Measurements from ENCODE around the gene STXBP5L. TPM values are rescaled to one million over a fixed set of nuclear protein-coding genes. Genes with fewer than 3 reads are reported as not detected.

Gene STXBP5L
- polyA plus RNA-seq, 1 donor from 2014 or later: 7.6 TPM

DNA sequence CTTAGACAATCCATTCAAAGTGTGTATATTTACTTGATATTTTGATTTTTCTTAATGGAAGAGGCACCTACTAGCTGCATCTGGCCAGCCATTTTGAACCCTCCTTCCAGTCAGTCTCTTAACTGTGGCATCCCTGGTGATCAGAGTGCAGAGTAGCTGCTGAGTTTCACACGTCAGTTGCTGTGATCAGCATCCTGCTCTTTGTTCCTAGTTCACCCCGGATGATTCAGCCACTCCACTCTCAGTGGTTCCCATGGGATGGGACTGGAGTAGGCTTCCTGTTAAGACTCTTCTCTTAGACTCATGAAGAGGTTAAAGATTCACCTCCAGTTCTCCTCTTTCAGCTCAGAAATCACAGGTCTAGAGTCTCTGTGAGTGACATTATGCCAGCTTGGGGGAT lies 75.8 kb downstream of the STXBP5L start:
- Histone ChIP-seq H3F3A (ENCODE audit: insufficient read depth, low read length, poor library complexity, severe bottlenecking) (no peaks in the 10 kb centered on the region), H3K79me2 (replicated peaks; ENCODE audit: insufficient read depth, low read length) (no peaks in the 10 kb centered on the region), H3K4me3 (ENCODE audit: low read length) (no peak overlapping the region), H3K9ac (ENCODE audit: low read length) (no peak overlapping the region), H3K27me3 (ENCODE audit: insufficient read depth, low read depth, low read length) (no peaks in the 10 kb centered on the region), H4K20me1 (ENCODE audit: insufficient read depth) (no peaks in the 10 kb centered on the region), H3K4me2 (ENCODE audit: low read length) (no peak overlapping the region), H3K27ac (ENCODE audit: low read length) (no peak overlapping the region), H2AFZ (ENCODE audit: low read depth, low read length) (no peak overlapping the region), H3K9me3 (ENCODE audit: low read length) (no peaks in the 10 kb centered on the region), H3K36me3 (ENCODE audit: insufficient read depth, low read length) (no peaks in the 10 kb centered on the region), H3K9me2 (ENCODE audit: insufficient read depth, low read length) (no peaks in the 10 kb centered on the region)
- TF ChIP-seq EZH2 (IDR thresholded peaks at IDR 0.05; ENCODE audit: borderline replicate concordance, insufficient read depth, low read length, poor library complexity, severe bottlenecking) (no peak), SMC3 (conservative IDR thresholded peaks at IDR 0.05; ENCODE audit: poor library complexity) (no peak)

DNA sequence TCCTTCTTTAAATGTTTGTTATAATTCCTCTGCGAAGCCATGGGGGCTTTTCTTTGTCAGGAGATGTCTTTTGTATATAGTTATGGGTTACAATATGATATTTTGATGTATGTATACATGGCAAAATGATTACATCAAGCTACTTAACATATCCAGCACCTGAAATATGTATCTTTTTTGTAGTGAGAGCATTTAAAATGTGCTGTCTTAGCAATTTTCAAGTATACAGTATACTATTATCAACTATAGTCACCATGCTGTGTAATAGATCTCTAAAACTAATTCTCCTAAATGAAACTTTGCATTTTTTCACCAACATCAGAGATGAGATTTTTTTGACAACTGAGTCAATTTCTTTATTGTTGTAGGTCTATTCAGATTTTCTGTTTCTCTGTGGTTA lies 77.2 kb downstream of the STXBP5L start:
- no peak overlapping the region for H3K4me2 ChIP-seq (ENCODE audit: low read length)
- no peak overlapping the region for H3K4me3 ChIP-seq (ENCODE audit: low read length)
- H3K27me3 ChIP-seq (ENCODE audit: insufficient read depth, low read depth, low read length): no peaks in the 10 kb centered on the region
- no peaks in the 10 kb centered on the region for H3F3A ChIP-seq (ENCODE audit: insufficient read depth, low read length, poor library complexity, severe bottlenecking)
- no peaks in the 10 kb centered on the region for H3K79me2 ChIP-seq (replicated peaks; ENCODE audit: insufficient read depth, low read length)
- no peak for TF ChIP-seq SMC3 (conservative IDR thresholded peaks at IDR 0.05; ENCODE audit: poor library complexity)
- TF ChIP-seq CTCF (IDR thresholded peaks at IDR 0.05; ENCODE audit: poor library complexity, severe bottlenecking): no peak
- TF ChIP-seq EZH2 (IDR thresholded peaks at IDR 0.05; ENCODE audit: borderline replicate concordance, insufficient read depth, low read length, poor library complexity, severe bottlenecking): no peak
- TF ChIP-seq POLR2AphosphoS5 (IDR thresholded peaks at IDR 0.05): no peak
- no peak for TF ChIP-seq REST (IDR thresholded peaks at IDR 0.05; ENCODE audit: borderline replicate concordance)
- TF ChIP-seq EP300 (conservative IDR thresholded peaks at IDR 0.05; ENCODE audit: poor library complexity, severe bottlenecking): no peak
- TF ChIP-seq MXI1 (conservative IDR thresholded peaks at IDR 0.05; ENCODE audit: poor library complexity, severe bottlenecking): no peak
- no peak for TF ChIP-seq TAF1 (IDR thresholded peaks at IDR 0.05; ENCODE audit: low read depth)
- TF ChIP-seq RAD21 (conservative IDR thresholded peaks at IDR 0.05): no peak
- H3K9me3 ChIP-seq (ENCODE audit: low read length): no peaks in the 10 kb centered on the region
- H2AFZ ChIP-seq (ENCODE audit: low read depth, low read length): no peak overlapping the region
- no peaks in the 10 kb centered on the region for H3K9me2 ChIP-seq (ENCODE audit: insufficient read depth, low read length)
- no peak overlapping the region for H3K27ac ChIP-seq (ENCODE audit: low read length)
- no peak overlapping the region for H3K9ac ChIP-seq (ENCODE audit: low read length)
- no peaks in the 10 kb centered on the region for H4K20me1 ChIP-seq (ENCODE audit: insufficient read depth)
- peaks cover 4% of the 10 kb centered on the region for H3K36me3 ChIP-seq (ENCODE audit: insufficient read depth, low read length)

DNA sequence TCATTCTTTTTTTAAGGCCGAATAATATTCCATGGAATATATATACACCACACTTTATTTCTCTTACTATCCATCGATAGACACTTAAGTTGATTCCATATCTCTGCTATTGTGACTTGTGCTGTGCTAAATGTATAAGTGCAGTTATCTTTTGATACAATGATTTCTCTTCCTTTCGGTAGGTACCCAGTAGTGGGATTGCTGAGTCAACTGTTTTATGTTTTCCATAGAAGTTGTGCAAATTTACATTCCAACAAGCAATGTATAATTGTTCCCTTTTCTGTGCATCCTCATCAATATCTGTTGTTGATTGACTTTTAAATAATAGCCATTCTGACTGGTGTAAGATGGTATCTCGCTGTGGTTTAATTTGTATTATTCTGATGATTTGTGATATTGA lies 81.0 kb downstream of the STXBP5L start:
- H3K9ac ChIP-seq (ENCODE audit: low read length): no peak overlapping the region
- no peaks in the 10 kb centered on the region for H4K20me1 ChIP-seq (ENCODE audit: insufficient read depth)
- no peak overlapping the region for H3K4me3 ChIP-seq (ENCODE audit: low read length)
- H2AFZ ChIP-seq (ENCODE audit: low read depth, low read length): no peak overlapping the region
- no peak overlapping the region for H3K4me2 ChIP-seq (ENCODE audit: low read length)
- no peaks in the 10 kb centered on the region for H3K9me2 ChIP-seq (ENCODE audit: insufficient read depth, low read length)
- H3K27ac ChIP-seq (ENCODE audit: low read length): no peak overlapping the region
- no peaks in the 10 kb centered on the region for H3K27me3 ChIP-seq (ENCODE audit: insufficient read depth, low read depth, low read length)
- TF ChIP-seq CTCF (IDR thresholded peaks at IDR 0.05; ENCODE audit: poor library complexity, severe bottlenecking): no peak
- TF ChIP-seq TAF1 (IDR thresholded peaks at IDR 0.05; ENCODE audit: low read depth): no peak
- TF ChIP-seq EZH2 (IDR thresholded peaks at IDR 0.05; ENCODE audit: borderline replicate concordance, insufficient read depth, low read length, poor library complexity, severe bottlenecking): no peak
- TF ChIP-seq POLR2AphosphoS5 (IDR thresholded peaks at IDR 0.05): no peak
- TF ChIP-seq EP300 (conservative IDR thresholded peaks at IDR 0.05; ENCODE audit: poor library complexity, severe bottlenecking): no peak
- TF ChIP-seq REST (IDR thresholded peaks at IDR 0.05; ENCODE audit: borderline replicate concordance): no peak
- no peak for TF ChIP-seq SMC3 (conservative IDR thresholded peaks at IDR 0.05; ENCODE audit: poor library complexity)
- TF ChIP-seq RAD21 (conservative IDR thresholded peaks at IDR 0.05): no peak
- TF ChIP-seq MXI1 (conservative IDR thresholded peaks at IDR 0.05; ENCODE audit: poor library complexity, severe bottlenecking): no peak
- H3F3A ChIP-seq (ENCODE audit: insufficient read depth, low read length, poor library complexity, severe bottlenecking): no peaks in the 10 kb centered on the region
- H3K79me2 ChIP-seq (replicated peaks; ENCODE audit: insufficient read depth, low read length): no peaks in the 10 kb centered on the region
- H3K9me3 ChIP-seq (ENCODE audit: low read length): no peaks in the 10 kb centered on the region
- H3K36me3 ChIP-seq (ENCODE audit: insufficient read depth, low read length): peaks cover 4% of the 10 kb centered on the region
